Measurements from ENCODE around the gene EXPH5. TPM values are rescaled to one million over a fixed set of nuclear protein-coding genes. Genes with fewer than 3 reads are reported as not detected.

The EXPH5 gene
- polyA plus RNA-seq, 3 donors, result 3.0 to 4.9 (median 3.8) TPM

- DNase-seq (ENCODE audit: extremely low read depth in 1 of 11, low read depth in 9 of 11, low spot score in 4 of 11), result no peak
Observed at GRCh38 chr11:108571001-108571400, 22.6 kb downstream of the EXPH5 start.

GRCh38 chr11:108569896-108570295, 23.7 kb downstream of the EXPH5 start:
- DNase-seq (ENCODE audit: extremely low read depth in 1 of 11, low read depth in 9 of 11, low spot score in 4 of 11), result no peak

GRCh38 chr11:108568195-108568858, 25.2 kb downstream of the EXPH5 start:
- no peak for DNase-seq (ENCODE audit: extremely low read depth in 1 of 11, low read depth in 9 of 11, low spot score in 4 of 11)

DNA sequence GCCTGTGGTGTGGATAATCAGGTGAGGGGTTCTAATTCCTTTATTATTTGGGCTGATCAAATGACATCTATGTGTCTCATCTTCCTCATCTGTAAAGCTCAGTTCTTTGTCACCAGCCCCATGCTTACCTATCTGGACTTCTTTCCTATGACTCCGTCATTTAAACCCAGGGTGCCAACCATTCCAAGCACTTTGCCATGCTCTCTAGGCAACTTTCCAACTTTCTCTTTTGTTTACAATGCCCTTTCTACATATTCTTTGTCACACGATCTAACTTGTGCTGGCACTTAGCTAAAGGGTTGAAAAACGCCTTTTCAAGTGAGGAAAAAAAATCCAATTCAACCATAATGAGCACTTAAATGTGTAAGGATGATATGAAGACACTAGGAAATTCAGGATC, 27.9 kb downstream of the EXPH5 start:
- DNase-seq (ENCODE audit: extremely low read depth in 1 of 11, low read depth in 9 of 11, low spot score in 4 of 11), result no peak

DNA sequence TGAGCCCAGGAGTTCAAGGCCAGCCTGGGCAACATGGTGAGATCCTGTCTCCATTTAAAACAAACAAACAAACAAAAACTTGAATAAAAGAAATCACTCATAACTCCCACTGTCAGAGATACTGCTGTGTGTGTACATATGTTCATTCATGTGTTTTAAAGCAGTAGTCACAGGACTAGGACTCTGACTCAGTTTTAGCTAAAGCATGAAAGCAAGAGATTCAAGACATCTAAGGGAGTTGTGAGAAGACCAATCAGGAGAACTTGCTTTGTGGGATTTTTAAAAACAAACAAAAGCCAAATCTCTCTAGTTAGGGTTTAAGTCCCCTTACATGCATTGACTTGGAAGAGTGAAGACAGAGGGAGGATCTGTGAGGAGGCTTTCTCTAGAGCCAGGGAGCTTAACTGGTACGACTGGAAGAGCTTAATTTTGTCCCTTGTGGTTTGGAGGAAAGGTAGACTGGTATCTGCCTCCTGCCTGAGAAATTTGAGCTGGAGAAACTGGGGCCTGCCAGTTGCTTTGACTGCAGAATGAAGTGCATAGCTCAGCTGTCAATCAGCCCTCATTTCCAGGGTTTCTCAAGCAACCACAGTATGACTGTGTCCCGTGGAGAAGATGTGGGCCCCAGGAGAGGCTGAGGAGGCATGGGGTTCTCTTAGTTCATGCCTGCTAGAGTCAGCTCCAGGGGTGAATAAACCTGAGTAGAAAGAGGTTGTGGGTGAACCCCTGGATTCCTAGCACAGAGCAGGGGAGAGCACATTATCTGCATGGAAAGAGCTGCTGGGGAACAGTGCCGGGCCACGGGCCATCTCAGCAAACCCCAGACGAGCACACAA, 30.6 kb downstream of the EXPH5 start:
- DNase-seq (ENCODE audit: extremely low read depth in 1 of 11, low read depth in 9 of 11, low spot score in 4 of 11), result no peak

- DNase-seq (ENCODE audit: extremely low read depth in 1 of 11, low read depth in 9 of 11, low spot score in 4 of 11), result no peak
Observed at GRCh38 chr11:108561535-108561991, 32.0 kb downstream of the EXPH5 start.

DNA sequence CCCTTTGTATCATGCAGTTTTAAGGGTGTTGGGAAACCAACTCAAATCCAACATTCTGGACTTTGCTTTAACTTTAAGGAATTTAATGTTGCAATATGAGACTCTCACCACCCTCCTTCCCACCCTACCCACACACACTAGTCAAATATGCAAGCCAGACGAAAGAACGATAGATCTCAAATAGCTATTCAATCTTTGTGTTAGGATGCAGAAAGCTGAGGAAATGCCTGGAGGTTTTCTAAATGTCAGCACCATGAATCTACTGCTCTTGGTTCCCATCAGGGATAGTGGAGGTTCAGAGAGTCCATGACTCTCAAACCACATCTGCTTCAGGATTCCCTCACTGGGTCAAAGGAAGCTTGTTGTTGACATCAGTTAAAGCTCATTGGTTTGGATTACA, 33.7 kb downstream of the EXPH5 start:
- DNase-seq (ENCODE audit: extremely low read depth in 1 of 11, low read depth in 9 of 11, low spot score in 4 of 11), result no peak

DNA sequence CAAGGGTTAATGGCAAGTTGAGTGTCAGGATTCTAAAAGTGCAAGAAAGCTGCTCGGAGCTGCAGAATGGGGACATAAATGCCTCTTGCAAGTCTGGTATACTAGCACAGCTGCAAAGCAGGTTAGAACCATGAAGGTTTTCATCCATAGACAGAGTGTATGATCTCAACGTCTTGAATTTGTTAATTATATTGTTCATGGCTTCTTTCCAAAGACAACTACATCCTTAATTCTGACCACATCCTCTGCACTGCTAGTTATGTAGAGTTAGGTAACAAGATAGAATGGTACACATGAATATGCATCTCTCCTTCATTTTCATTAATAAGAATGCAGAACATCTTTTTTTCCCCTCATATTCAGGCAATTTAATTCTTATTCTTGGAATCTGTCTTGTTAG, 34.2 kb downstream of the EXPH5 start:
- DNase-seq (ENCODE audit: extremely low read depth in 1 of 11, low read depth in 9 of 11, low spot score in 4 of 11), result no peak

DNA sequence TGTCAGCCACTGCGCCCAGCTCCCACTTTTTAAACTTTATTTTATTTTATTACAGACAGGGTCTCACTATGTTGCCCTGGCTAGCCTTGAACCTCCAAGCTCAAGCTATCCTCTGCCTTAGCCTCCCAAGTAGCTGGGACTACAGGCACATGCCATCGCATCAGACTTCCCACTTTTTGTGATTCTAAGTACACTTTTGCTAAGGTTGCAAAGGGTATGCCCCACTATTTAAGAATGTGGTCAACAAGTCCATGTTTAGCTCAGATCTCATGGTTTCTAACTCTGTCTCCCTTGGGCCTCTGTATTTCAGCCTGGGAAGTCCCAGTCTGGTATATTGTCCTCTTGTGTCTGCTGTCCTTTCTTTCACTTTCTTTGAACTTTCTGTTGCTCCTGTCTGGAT, 35.3 kb downstream of the EXPH5 start:
- DNase-seq (ENCODE audit: extremely low read depth in 1 of 11, low read depth in 9 of 11, low spot score in 4 of 11), result no peak

- DNase-seq (ENCODE audit: extremely low read depth in 1 of 11, low read depth in 9 of 11, low spot score in 4 of 11), result no peak
Observed at GRCh38 chr11:108556019-108556418, 37.5 kb downstream of the EXPH5 start.

GRCh38 chr11:108551651-108552462, 41.7 kb downstream of the EXPH5 start:
- DNase-seq (ENCODE audit: extremely low read depth in 1 of 11, low read depth in 9 of 11, low spot score in 4 of 11), result peak in 10 of 11 donors; percentile 28 to 64 (median 42)

DNA sequence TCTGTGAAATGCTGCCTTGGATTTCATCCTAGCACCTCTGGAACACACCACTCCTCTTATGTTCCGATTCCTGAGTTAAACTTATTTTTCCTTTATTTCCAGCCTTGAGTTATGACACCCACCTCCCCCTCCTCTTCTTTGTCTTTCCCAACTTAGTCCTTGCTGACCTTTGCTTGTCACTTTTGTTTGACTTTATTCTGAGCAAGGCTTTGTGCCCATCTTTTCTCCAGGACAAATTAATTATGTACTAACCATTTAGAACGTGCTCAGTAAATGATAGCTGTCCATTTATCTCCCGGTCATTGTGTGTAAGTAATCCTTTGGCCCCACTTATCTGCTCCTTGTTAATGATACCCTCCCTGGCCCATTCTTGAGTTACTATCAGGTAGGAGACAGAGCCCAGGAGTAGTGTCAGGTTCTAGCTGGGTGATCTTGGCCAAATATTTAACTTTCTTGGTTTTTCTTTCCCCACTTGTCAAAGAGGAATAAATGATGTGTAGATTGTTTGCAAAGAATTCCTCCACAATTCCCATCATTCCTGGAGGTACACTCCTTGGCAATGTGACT, 44.2 kb downstream of the EXPH5 start:
- DNase-seq (ENCODE audit: extremely low read depth in 1 of 11, low read depth in 9 of 11, low spot score in 4 of 11), result no peak

DNA sequence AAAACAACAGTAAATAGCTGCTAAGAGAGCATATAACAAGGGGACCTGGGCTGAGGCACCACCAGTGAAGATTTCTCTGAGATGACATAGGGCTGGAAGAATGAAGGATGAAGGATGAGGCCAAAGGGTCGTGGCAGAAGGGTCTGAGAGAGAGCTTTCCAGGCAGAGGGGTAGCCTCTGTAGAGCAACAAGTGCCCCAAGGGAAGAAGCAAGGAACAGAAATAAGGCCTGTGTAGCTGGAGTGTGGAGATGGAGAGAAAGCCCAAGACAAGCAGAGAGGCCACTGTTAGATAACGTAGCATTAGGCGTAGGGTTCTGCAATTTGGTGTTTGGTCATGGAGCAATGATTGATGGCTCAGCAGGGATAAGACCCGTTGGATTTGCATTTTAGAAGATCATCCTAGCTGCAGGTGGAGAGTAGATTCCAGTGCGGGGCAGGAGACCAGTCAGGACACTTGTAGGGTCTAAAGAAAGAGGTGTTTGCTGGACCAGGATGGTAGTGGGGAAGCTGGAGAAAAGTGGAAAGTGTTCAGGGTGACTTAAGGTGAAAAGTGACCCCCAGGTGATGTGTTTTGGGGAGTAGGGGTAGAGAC, 47.6 kb downstream of the EXPH5 start:
- no peak for DNase-seq (ENCODE audit: extremely low read depth in 1 of 11, low read depth in 9 of 11, low spot score in 4 of 11)

DNA sequence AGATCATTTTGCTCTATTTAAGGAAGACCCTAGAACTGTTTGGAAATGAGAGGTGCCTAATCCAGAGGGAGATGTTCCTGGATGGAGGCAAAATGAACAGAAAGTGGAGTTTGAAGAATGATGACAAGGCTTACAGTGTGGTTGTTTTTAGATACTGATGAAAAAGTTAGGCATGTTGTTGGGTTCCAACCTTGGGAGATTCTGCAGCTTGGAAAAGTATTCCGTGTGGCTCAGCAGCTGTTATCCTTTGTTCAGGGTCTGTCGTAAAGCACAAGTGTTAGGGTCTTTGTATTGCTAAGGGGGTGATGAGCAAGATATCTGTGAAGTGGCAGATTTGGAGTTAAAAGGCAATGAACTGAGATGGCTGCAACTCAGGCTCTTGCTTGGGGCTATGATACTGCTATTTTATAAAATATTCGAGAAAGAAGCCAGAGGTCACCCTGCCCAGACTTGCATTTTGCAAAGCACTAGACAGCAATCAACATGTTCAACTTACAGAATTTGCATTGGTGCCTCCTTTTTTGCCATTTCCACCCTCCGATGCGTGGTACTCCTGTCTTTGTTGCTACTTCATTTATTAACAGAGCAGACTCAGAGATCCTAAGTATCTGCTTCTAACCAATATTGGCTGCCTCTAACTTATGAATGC, 50.1 kb downstream of the EXPH5 start:
- no peak for DNase-seq (ENCODE audit: extremely low read depth in 1 of 11, low read depth in 9 of 11, low spot score in 4 of 11)

DNA sequence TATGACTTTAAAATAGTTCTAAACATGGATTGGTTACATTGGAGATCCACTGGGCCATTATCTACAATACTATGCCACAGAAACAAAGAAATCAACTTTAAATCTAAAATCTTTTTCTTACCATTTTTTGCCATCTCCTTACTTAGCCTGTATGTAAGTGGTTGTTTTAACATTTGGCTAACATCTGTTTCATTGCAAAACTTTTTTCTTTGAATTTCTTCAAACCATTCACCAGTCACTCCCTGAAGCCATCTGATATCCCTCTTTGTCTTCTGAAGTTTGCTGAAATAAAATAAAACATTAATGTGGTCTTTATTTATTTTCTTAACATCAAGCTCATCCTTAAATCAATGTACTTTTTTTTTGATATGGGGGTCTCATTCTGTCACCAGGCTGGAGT, 52.0 kb downstream of the EXPH5 start:
- DNase-seq (ENCODE audit: extremely low read depth in 1 of 11, low read depth in 9 of 11, low spot score in 4 of 11), result peak in 1 of 11 donors; percentile 15

DNA sequence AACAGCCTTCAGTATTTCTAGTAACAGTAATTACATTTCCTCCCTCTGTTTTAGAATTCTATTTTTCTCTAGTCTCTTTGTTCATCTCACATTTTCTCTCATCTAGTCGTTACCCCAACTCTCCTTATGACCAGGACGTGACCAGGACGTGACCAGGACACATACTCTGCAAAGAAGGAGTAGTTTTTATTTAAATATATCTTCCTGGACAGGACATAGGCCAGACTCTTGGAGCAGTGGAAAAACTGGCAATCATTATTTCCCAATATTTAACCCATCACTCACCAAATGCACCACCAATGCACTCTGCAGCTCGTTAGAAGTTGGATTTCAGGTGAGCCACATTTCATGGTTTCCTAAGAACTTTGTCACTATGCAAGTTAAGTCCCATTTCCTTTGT, 55.1 kb downstream of the EXPH5 start:
- no peak for DNase-seq (ENCODE audit: extremely low read depth in 1 of 11, low read depth in 9 of 11, low spot score in 4 of 11)

GRCh38 chr11:108538022-108538424, 55.5 kb downstream of the EXPH5 start:
- peak in 1 of 11 donors; percentile 19 for DNase-seq (ENCODE audit: extremely low read depth in 1 of 11, low read depth in 9 of 11, low spot score in 4 of 11)

DNA sequence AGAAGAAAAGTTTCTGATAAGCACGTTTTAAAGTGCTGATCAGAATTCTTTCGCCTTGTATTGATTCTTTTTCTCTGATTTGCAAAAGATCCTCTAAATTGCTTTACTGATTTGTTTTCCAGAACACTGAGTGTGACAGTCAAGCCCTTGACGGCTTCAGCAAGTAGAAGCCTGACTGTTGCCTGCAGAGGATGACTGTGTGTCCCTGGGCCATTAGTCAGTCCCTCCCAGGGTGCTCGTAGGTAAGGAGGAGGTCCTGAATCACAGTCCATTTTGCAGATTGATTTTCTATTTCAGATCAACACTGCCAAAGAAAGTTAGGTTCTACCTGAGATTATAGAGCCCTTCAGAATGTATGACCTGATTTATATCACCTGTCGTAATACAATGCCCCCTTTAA, 56.8 kb downstream of the EXPH5 start:
- no peak for DNase-seq (ENCODE audit: extremely low read depth in 1 of 11, low read depth in 9 of 11, low spot score in 4 of 11)
